PFSK-1 (cell line): Measurements from ENCODE around the gene OTUB2.

Experiments
- FOXP2 ChIP-seq: optimal IDR thresholded peaks from 2 replicates; pipeline ENCODE3; 2011; ENCODE audit warnings: borderline replicate concordance, control low read depth, inconsistent platforms; ENCODE audit not compliant: insufficient read depth; ENCODE audit errors: extremely low read length, extremely low read depth
- POLR2AphosphoS5 ChIP-seq: IDR thresholded peaks from 2 replicates; pipeline ENCODE4 v1.6.1; 2012; ENCODE audit warnings: low read depth, mild to moderate bottlenecking, control low read depth, low read length, moderate library complexity
- SIN3A ChIP-seq: IDR thresholded peaks from 2 replicates; pipeline ENCODE4 v1.6.1; 2012; ENCODE audit warnings: mild to moderate bottlenecking, low read length, moderate library complexity, borderline replicate concordance; ENCODE audit not compliant: insufficient read depth
- TAF1 ChIP-seq: IDR thresholded peaks from 2 replicates; pipeline ENCODE4 v1.6.1; 2012; ENCODE audit warnings: low read length, control low read depth, borderline replicate concordance; ENCODE audit not compliant: insufficient read depth
- TF ChIP-seq, protein P1 (sequence below), 2 experiments: IDR thresholded peaks; 2 replicates each; pipeline versions ENCODE4 v1.6.1 to v1.8.0; 2011 to 2012; ENCODE audit warnings: low read depth in 2 of 2, low read length in 2 of 2, control low read depth in 1 of 2, inconsistent platforms in 1 of 2, mild to moderate bottlenecking in 1 of 2, moderate library complexity in 1 of 2; ENCODE audit not compliant: insufficient read depth in 1 of 2

Gene OTUB2

DNA sequence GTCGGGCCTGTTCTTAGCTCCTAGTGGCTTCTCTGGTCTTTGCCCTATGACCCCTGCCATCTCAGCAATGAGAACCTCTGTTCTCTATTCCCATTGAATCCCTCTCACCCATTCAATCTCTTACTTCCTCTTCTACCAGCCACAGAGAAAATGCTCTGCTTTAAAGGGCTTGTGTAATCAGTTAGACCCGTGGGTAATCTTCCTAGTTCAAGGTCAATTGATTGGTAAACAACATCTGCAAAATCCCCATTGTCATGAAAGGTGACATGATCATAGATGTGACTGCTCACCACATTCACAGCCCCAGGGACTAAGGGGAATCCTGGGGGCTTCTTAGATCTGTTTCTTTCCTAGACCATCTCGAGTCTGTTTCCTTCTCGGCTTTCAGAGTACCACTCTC, 36.2 kb upstream of the OTUB2 start:
- TF ChIP-seq SIN3A, result no peak
- no peak for TF ChIP-seq TAF1
- TF ChIP-seq, protein P1, sequence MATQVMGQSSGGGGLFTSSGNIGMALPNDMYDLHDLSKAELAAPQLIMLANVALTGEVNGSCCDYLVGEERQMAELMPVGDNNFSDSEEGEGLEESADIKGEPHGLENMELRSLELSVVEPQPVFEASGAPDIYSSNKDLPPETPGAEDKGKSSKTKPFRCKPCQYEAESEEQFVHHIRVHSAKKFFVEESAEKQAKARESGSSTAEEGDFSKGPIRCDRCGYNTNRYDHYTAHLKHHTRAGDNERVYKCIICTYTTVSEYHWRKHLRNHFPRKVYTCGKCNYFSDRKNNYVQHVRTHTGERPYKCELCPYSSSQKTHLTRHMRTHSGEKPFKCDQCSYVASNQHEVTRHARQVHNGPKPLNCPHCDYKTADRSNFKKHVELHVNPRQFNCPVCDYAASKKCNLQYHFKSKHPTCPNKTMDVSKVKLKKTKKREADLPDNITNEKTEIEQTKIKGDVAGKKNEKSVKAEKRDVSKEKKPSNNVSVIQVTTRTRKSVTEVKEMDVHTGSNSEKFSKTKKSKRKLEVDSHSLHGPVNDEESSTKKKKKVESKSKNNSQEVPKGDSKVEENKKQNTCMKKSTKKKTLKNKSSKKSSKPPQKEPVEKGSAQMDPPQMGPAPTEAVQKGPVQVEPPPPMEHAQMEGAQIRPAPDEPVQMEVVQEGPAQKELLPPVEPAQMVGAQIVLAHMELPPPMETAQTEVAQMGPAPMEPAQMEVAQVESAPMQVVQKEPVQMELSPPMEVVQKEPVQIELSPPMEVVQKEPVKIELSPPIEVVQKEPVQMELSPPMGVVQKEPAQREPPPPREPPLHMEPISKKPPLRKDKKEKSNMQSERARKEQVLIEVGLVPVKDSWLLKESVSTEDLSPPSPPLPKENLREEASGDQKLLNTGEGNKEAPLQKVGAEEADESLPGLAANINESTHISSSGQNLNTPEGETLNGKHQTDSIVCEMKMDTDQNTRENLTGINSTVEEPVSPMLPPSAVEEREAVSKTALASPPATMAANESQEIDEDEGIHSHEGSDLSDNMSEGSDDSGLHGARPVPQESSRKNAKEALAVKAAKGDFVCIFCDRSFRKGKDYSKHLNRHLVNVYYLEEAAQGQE (IDR thresholded peaks at IDR 0.05; ENCODE audit: insufficient read depth in 1 of 2, low read depth in 2 of 2, low read length in 2 of 2), result no peak
- TF ChIP-seq FOXP2, result no peak
- TF ChIP-seq POLR2AphosphoS5, result no peak

GRCh38 chr14:93991212-93991611, 34.9 kb upstream of the OTUB2 start:
- TF ChIP-seq, protein P1 (IDR thresholded peaks at IDR 0.05; ENCODE audit: insufficient read depth in 1 of 2, low read depth in 2 of 2, low read length in 2 of 2), result no peak
- TF ChIP-seq POLR2AphosphoS5 (no peak), TAF1 (no peak), FOXP2 (no peak), SIN3A (no peak)

DNA sequence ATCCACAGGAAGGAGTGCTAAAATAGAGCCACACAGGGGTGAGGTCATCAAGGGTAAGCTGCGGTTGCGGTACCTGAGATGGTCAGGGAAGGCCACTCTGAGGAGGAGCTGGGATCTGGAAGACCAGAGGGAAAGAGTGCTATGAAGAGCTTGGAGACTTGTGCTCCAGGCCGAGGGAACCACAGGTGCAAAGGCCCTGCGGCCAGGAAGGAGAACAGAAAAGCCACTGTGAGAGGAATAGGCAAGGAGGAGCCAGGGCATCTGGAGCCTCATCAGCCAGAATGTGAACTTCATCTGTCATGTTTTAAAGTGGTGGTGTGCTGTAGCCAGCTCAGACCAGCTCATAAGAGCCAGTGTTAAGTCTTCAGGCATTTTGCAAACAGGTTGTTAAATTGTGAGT, 34.5 kb upstream of the OTUB2 start:
- TF ChIP-seq TAF1 (no peak), POLR2AphosphoS5 (no peak), SIN3A (no peak), FOXP2 (no peak)
- TF ChIP-seq, protein P1 (IDR thresholded peaks at IDR 0.05; ENCODE audit: insufficient read depth in 1 of 2, low read depth in 2 of 2, low read length in 2 of 2), result no peak

DNA sequence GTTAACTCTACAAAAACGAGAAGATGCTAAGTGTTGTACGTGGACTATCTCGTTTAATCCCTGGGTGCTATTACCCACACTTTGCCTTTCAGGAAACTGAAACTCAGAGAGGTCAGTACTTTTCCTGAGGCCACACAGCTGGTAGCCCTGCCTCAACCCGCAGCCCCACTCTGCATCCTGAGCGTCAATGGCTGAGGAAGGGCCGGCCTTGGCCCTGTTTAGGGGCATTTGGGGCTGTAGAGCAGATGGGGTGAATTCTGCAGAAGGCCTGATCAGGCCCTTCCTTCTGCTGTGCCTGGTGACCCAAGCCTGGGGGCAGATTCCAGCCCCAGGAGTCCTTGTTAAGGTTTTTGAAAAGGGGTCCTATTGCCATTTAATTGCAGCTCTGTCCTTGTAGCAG, 32.8 kb upstream of the OTUB2 start:
- TF ChIP-seq, protein P1 (IDR thresholded peaks at IDR 0.05; ENCODE audit: insufficient read depth in 1 of 2, low read depth in 2 of 2, low read length in 2 of 2), result no peak
- TF ChIP-seq POLR2AphosphoS5 (no peak), TAF1 (no peak), SIN3A (no peak), FOXP2 (no peak)
